ENCODE measurements around the gene RAB37.

Gene RAB37

GRCh38 chr17:74767111-74767516 is 30.1 kb downstream of the RAB37 start:
- TF ChIP-seq CTCF (conservative IDR thresholded peaks at IDR 0.05; ENCODE audit: low read depth, low read length), result no peak
- no peak overlapping the region for H3K4me3 ChIP-seq (ENCODE audit: low read length)
- no peak for DNase-seq (ENCODE audit: low read depth)

GRCh38 chr17:74768069-74768762 is 31.2 kb downstream of the RAB37 start:
- no peak overlapping the region for H3K4me3 ChIP-seq (ENCODE audit: low read length)
- peak; percentile 94 for DNase-seq (ENCODE audit: low read depth)
- peak; percentile 24 for TF ChIP-seq CTCF (conservative IDR thresholded peaks at IDR 0.05; ENCODE audit: low read depth, low read length)

GRCh38 chr17:74768763-74769114 is 31.7 kb downstream of the RAB37 start:
- TF ChIP-seq CTCF (conservative IDR thresholded peaks at IDR 0.05; ENCODE audit: low read depth, low read length), result no peak
- no peak overlapping the region for H3K4me3 ChIP-seq (ENCODE audit: low read length)
- no peak for DNase-seq (ENCODE audit: low read depth)

GRCh38 chr17:74769266-74769855 is 32.3 kb downstream of the RAB37 start:
- no peak for DNase-seq (ENCODE audit: low read depth)
- H3K4me3 ChIP-seq (ENCODE audit: low read length), result no peak overlapping the region
- TF ChIP-seq CTCF (conservative IDR thresholded peaks at IDR 0.05; ENCODE audit: low read depth, low read length), result no peak

- H3K4me3 ChIP-seq (ENCODE audit: low read length), result no peak overlapping the region
- DNase-seq (ENCODE audit: low read depth), result no peak
- no peak for TF ChIP-seq CTCF (conservative IDR thresholded peaks at IDR 0.05; ENCODE audit: low read depth, low read length)
These were observed 32.9 kb downstream of the RAB37 start for GRCh38 chr17:74769856-74770497.

- peak; percentile 84 for TF ChIP-seq CTCF (conservative IDR thresholded peaks at IDR 0.05; ENCODE audit: low read depth, low read length)
- DNase-seq (ENCODE audit: low read depth), result no peak
- H3K4me3 ChIP-seq (ENCODE audit: low read length), result no peak overlapping the region
These were observed 33.7 kb downstream of the RAB37 start for GRCh38 chr17:74770498-74771318.
